ENCODE data around the gene SPATA24.

SPATA24 gene

DNA sequence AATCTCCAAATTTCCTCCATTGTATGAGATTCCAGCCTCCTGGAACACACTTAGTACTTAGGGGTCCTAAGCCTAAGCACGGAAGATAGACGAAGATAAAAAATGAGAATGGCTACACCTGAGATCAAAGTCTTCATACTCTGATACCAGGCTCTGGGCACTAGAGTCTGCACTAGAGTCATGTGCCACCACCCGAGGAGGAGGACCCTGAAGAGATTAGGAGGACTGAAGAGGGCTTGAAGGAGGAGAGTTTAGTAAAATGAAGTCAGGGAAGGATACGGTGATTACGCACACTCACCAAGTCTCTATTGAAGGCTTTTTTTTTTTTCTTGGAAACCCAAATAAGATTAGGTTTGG lies 573 bp upstream of the SPATA24 start:
- no peak for DNase-seq (ENCODE audit: extremely low spot score)
- TF ChIP-seq HDGF (IDR thresholded peaks at IDR 0.05; ENCODE audit: borderline replicate concordance) (no peak), FOXA1 (IDR thresholded peaks at IDR 0.05) (no peak), ELF4 (IDR thresholded peaks at IDR 0.05) (no peak), LEF1 (IDR thresholded peaks at IDR 0.05; ENCODE audit: borderline replicate concordance) (no peak), SP1 (IDR thresholded peaks at IDR 0.05) (no peak)
- TF ChIP-seq, protein P1, sequence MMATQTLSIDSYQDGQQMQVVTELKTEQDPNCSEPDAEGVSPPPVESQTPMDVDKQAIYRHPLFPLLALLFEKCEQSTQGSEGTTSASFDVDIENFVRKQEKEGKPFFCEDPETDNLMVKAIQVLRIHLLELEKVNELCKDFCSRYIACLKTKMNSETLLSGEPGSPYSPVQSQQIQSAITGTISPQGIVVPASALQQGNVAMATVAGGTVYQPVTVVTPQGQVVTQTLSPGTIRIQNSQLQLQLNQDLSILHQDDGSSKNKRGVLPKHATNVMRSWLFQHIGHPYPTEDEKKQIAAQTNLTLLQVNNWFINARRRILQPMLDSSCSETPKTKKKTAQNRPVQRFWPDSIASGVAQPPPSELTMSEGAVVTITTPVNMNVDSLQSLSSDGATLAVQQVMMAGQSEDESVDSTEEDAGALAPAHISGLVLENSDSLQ (IDR thresholded peaks at IDR 0.05), result no peak
- POLR2A ChIA-PET, result interaction anchor here (0.7 to 1.4 kb wide), 4 partner anchors 13 to 110 kb away, joined by 3 to 6 read pairs (median 4); partner anchors contain the start of gene PAIP2
- CTCF ChIA-PET, result interaction anchor here (1.0 kb wide), 1 partner anchor 38 kb away, joined by 3 read pairs; no protein-coding TSS in a partner anchor

DNA sequence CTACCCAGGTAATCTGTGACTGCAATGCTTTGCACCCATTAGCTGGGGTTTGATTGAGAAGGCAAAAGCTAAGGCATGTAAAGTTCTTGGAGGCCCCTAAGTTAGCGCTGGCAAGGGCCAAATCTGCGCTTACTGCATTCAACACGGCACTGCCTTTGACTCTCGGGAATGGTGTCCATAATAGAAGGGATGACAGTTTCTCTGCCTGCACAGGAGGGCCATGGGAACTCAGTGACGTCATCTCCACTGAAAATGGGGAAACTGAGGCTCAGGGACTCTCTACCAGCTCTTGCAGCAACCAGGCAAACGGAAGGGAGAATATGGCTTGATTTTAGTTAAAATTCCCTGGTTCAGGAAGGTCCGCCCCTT lies 487 bp downstream of the SPATA24 start:
- ChIA-PET CTCF (interaction anchor here (0.7 to 1.0 kb wide), 2 partner anchors 39 to 136 kb away, joined by 3 read pairs; no protein-coding TSS in a partner anchor), POLR2A (interaction anchor here (0.7 to 1.4 kb wide), 3 partner anchors 29 to 109 kb away, joined by 3 to 5 read pairs (median 4); no protein-coding TSS in a partner anchor)
- DNase-seq (ENCODE audit: extremely low spot score), result no peak
- no peak for TF ChIP-seq FOXA1 (IDR thresholded peaks at IDR 0.05)
- TF ChIP-seq FOXM1 (IDR thresholded peaks at IDR 0.05; ENCODE audit: borderline replicate concordance), result no peak
- no peak for TF ChIP-seq L3MBTL2 (conservative IDR thresholded peaks at IDR 0.05)
- TF ChIP-seq SP1 (IDR thresholded peaks at IDR 0.05), result no peak
- TF ChIP-seq HDGF (IDR thresholded peaks at IDR 0.05; ENCODE audit: borderline replicate concordance), result no peak
- TF ChIP-seq SUZ12 (IDR thresholded peaks at IDR 0.05), result no peak
- TF ChIP-seq BHLHE40 (IDR thresholded peaks at IDR 0.05; ENCODE audit: borderline replicate concordance), result no peak
- no peak for TF ChIP-seq LEF1 (IDR thresholded peaks at IDR 0.05; ENCODE audit: borderline replicate concordance)
- TF ChIP-seq ELF4 (IDR thresholded peaks at IDR 0.05), result no peak

DNA sequence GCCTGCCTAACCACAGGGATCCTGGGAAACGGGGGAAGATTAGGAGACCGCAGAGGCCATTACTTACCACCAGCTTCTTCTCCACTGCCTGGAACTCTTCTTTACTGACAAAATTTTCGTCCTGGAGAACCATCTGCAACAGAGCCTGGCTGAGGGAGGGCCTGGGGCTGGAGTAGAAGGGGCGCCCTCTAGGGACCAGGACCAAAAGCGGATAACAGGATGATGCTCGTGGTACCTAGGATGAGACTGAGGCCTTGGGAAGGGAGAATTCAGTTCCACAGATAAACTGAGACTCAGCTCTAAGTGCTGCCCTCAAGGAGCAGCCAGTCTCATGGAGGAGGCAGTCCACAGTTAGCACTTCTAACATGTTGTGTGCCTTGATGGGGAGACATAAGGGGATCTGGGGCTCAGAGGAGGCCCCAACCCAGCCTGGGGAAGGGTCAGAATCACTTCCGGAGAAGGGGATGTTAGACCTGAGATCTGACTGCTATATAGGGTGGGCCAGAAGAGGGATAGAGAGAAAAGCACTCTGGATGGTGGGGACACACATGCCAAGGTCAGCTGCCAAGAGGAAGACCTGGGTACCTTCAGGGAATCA lies 1.2 kb downstream of the SPATA24 start:
- CTCF ChIA-PET, result interaction anchor here (0.7 to 1.5 kb wide), 6 partner anchors 12 to 130 kb away, joined by 3 to 7 read pairs (median 4); partner anchors contain the start of gene PAIP2
- POLR2A ChIA-PET, result interaction anchor here (0.7 to 1.3 kb wide), 4 partner anchors 15 to 130 kb away, joined by 3 to 4 read pairs (median 3); no protein-coding TSS in a partner anchor
- no peak for TF ChIP-seq BHLHE40 (IDR thresholded peaks at IDR 0.05; ENCODE audit: borderline replicate concordance)
- TF ChIP-seq FOXM1 (IDR thresholded peaks at IDR 0.05; ENCODE audit: borderline replicate concordance), result no peak
- TF ChIP-seq SP1 (IDR thresholded peaks at IDR 0.05), result no peak
- TF ChIP-seq SUZ12 (IDR thresholded peaks at IDR 0.05), result no peak
- TF ChIP-seq FOXK2 (IDR thresholded peaks at IDR 0.05), result no peak
- DNase-seq (ENCODE audit: extremely low spot score), result peak; percentile 72

DNA sequence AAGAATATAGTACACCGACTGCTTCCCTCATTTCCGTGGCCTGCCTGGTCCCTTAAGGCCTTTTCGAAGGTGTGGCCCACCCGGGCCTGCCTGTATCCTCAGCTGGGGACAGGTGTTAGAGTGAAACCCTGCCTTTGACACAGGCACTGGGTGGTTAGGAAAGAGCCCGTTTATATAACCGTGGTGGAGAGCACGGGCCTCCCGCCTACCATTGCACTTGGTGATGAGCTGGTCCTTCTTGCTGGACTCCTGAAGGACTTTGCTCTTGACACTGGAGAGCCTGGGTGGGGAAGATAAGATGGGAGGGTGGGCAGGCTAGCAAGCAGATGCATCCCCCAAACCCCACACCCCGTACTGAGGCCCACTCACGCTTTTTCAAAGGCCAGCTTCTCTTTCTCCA lies 2.3 kb downstream of the SPATA24 start:
- DNase-seq (ENCODE audit: extremely low spot score), result no peak
- TF ChIP-seq LEF1 (IDR thresholded peaks at IDR 0.05; ENCODE audit: borderline replicate concordance), result no peak
- no peak for TF ChIP-seq FOXK2 (IDR thresholded peaks at IDR 0.05)
- TF ChIP-seq CTBP1 (IDR thresholded peaks at IDR 0.05; ENCODE audit: borderline replicate concordance), result no peak
- no peak for TF ChIP-seq TARDBP (IDR thresholded peaks at IDR 0.05)
- TF ChIP-seq L3MBTL2 (conservative IDR thresholded peaks at IDR 0.05), result no peak
- TF ChIP-seq FOXA1 (IDR thresholded peaks at IDR 0.05), result no peak
- TF ChIP-seq FOXM1 (IDR thresholded peaks at IDR 0.05; ENCODE audit: borderline replicate concordance), result no peak
- TF ChIP-seq NFRKB (IDR thresholded peaks at IDR 0.05), result no peak
- no peak for TF ChIP-seq ZNF384 (IDR thresholded peaks at IDR 0.05)
- no peak for TF ChIP-seq ARNT (IDR thresholded peaks at IDR 0.05)
- no peak for TF ChIP-seq ELF4 (IDR thresholded peaks at IDR 0.05)
- TF ChIP-seq SUZ12 (IDR thresholded peaks at IDR 0.05), result no peak
- CTCF ChIA-PET, result interaction anchor here (0.7 to 1.5 kb wide), 7 partner anchors 11 to 129 kb away, joined by 3 to 7 read pairs (median 3); partner anchors contain the start of gene PAIP2
- POLR2A ChIA-PET, result interaction anchor here (0.9 to 1.3 kb wide), 2 partner anchors 14 to 59 kb away, joined by 3 read pairs; no protein-coding TSS in a partner anchor

DNA sequence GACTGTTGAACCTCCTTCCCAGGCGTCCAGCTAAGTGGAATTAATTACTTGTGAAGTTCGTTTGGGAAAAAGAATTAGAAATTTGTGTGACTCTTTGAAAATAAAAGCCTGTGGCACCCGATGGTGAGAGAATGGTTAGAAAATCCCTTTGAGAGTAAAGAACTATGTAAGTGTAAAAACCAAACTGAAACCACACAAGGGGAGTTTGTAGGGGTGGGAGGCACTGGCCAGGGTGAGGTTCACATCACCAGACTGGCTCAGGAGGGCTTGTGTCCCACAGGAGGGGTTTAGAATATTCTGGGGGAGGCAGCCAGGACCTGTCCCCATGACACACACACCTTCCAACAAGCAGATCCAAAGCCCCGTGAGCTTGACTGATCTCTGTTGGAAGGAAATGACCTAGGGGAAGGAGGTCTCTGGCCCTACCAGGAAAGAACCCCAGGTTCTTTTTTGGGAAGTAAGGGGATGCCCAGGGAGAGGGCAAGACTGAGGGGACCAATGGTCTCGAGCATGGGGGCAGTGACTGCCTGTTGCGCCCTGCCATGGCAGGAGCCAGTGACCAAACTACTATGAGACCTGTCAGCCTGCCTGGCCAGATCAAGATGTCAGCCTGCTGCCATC lies 4.3 kb downstream of the SPATA24 start:
- POLR2A ChIA-PET, result no interaction called here
- TF ChIP-seq, protein P1 (IDR thresholded peaks at IDR 0.05), result no peak
- no peak for TF ChIP-seq CTBP1 (IDR thresholded peaks at IDR 0.05; ENCODE audit: borderline replicate concordance)
- TF ChIP-seq BHLHE40 (IDR thresholded peaks at IDR 0.05; ENCODE audit: borderline replicate concordance), result no peak
- TF ChIP-seq TARDBP (IDR thresholded peaks at IDR 0.05), result no peak
- no peak for TF ChIP-seq FOXM1 (IDR thresholded peaks at IDR 0.05; ENCODE audit: borderline replicate concordance)
- TF ChIP-seq ZNF384 (IDR thresholded peaks at IDR 0.05), result no peak
- no peak for TF ChIP-seq FOXK2 (IDR thresholded peaks at IDR 0.05)
- no peak for TF ChIP-seq ELF4 (IDR thresholded peaks at IDR 0.05)
- DNase-seq (ENCODE audit: extremely low spot score), result no peak

DNA sequence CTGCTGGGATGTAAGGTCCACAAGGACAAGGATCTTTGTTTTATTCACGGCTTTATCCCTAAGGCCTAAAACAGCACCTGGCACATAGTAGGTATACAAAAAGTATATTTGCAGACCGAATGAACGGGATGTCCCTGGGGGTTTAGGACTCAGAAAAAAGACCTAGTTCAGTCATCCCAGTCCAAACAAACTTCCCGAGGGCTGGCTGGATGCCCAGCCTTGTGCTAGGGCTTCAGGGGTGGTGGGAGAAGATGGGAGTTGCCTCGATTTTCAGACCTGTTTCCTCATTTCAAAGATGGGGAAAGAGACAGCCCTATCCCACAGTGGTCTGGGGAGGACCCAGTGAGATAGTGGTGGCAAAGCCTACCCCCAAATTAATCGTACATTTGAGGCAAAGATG lies 6.0 kb downstream of the SPATA24 start:
- TF ChIP-seq FOXA1 (IDR thresholded peaks at IDR 0.05), result no peak
- ChIA-PET CTCF (no interaction called here), POLR2A (no interaction called here)
- DNase-seq (ENCODE audit: extremely low spot score), result no peak

More for the DNA sequence above, 4.3 kb downstream of the SPATA24 start:
- CTCF ChIA-PET, result no interaction called here

DNA sequence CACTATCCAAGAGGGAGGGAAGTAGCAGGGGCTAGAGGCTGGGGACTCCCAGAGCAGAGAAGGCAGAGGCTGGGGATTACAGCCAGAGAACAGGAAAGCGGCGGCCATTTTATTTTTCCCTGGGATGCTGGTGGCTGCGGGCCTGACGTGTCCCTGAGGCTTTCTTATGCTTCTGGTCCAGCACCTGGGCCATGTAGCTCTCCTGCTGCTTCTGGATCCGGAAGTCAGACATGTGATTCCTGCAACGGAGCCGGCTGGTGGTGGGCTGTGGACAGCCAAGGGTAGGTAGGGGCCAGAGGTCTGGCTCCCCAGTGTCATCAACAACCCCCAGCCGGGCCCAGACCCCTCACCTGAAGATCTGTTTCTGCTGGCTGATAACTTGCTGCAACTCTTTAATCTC lies 7.2 kb downstream of the SPATA24 start:
- CTCF ChIA-PET, result no interaction called here
- TF ChIP-seq FOXM1 (IDR thresholded peaks at IDR 0.05; ENCODE audit: borderline replicate concordance), result no peak
- no peak for DNase-seq (ENCODE audit: extremely low spot score)
- POLR2A ChIA-PET, result no interaction called here
